Measurements from ENCODE around the gene CHKA. TPM values are rescaled to one million over a fixed set of nuclear protein-coding genes. Genes with fewer than 3 reads are reported as not detected.

The CHKA gene
- total RNA-seq, 4 donors from 2014 or later = 7.8 to 21.4 (median 15.3) TPM

- Histone ChIP-seq H3K4me1 (peaks cover 59% of the 10 kb centered on the region), H3K36me3 (no peaks in the 10 kb centered on the region), H3K27me3 (no peaks in the 10 kb centered on the region), H3K27ac (peak overlapping the region; percentile 88), H3K4me3 (no peak overlapping the region), H3K9me3 (no peaks in the 10 kb centered on the region)
- 57% methylated on average over 11 of the region's 27 CpGs for WGBS
- TF ChIP-seq POLR2A (IDR thresholded peaks at IDR 0.05) (no peak), CTCF (IDR thresholded peaks at IDR 0.05) (no peak), POLR2AphosphoS5 (IDR thresholded peaks at IDR 0.05) (no peak), EP300 (IDR thresholded peaks at IDR 0.05) (no peak)
- DNase-seq (ENCODE audit: low spot score in 2 of 2) = peak; percentile 71 to 76
These were observed 112.5 kb downstream of the CHKA start for GRCh38 chr11:68008381-68009337.

GRCh38 chr11:68007498-68008380 lies 113.4 kb downstream of the CHKA start:
- Histone ChIP-seq H3K36me3 (no peaks in the 10 kb centered on the region), H3K9me3 (no peaks in the 10 kb centered on the region), H3K4me3 (no peak overlapping the region), H3K27ac (no peak overlapping the region), H3K4me1 (peaks cover 58% of the 10 kb centered on the region), H3K27me3 (no peaks in the 10 kb centered on the region)
- DNase-seq (ENCODE audit: low spot score in 2 of 2) = peak in 1 of 2 donors; percentile 57
- no peak for TF ChIP-seq POLR2A (IDR thresholded peaks at IDR 0.05)
- no peak for TF ChIP-seq EP300 (IDR thresholded peaks at IDR 0.05)
- TF ChIP-seq CTCF (IDR thresholded peaks at IDR 0.05) = no peak
- TF ChIP-seq POLR2AphosphoS5 (IDR thresholded peaks at IDR 0.05) = no peak
- 77% methylated on average over 10 of the region's 16 CpGs for WGBS

GRCh38 chr11:68006606-68007166 lies 114.5 kb downstream of the CHKA start:
- Histone ChIP-seq H3K4me1 (peaks cover 52% of the 10 kb centered on the region), H3K27ac (no peak overlapping the region), H3K4me3 (no peak overlapping the region), H3K36me3 (no peaks in the 10 kb centered on the region), H3K9me3 (no peaks in the 10 kb centered on the region), H3K27me3 (no peaks in the 10 kb centered on the region)
- DNase-seq (ENCODE audit: low spot score in 2 of 2) = peak in 1 of 2 donors; percentile 77
- 95% methylated on average over 3 of the region's 7 CpGs for WGBS
- TF ChIP-seq POLR2AphosphoS5 (IDR thresholded peaks at IDR 0.05) = no peak
- no peak for TF ChIP-seq POLR2A (IDR thresholded peaks at IDR 0.05)
- no peak for TF ChIP-seq EP300 (IDR thresholded peaks at IDR 0.05)
- TF ChIP-seq CTCF (IDR thresholded peaks at IDR 0.05) = no peak

GRCh38 chr11:68004551-68005335 lies 116.4 kb downstream of the CHKA start:
- peak overlapping the region; percentile 80 for H3K4me3 ChIP-seq
- 62% methylated on average over 9 of the region's 14 CpGs for WGBS
- TF ChIP-seq POLR2A (IDR thresholded peaks at IDR 0.05) (no peak), CTCF (IDR thresholded peaks at IDR 0.05) (no peak), EP300 (IDR thresholded peaks at IDR 0.05) (no peak), POLR2AphosphoS5 (IDR thresholded peaks at IDR 0.05) (no peak)
- H3K4me1 ChIP-seq = peaks cover 32% of the 10 kb centered on the region
- no peaks in the 10 kb centered on the region for H3K27me3 ChIP-seq
- DNase-seq (ENCODE audit: low spot score in 2 of 2) = no peak
- no peak overlapping the region for H3K27ac ChIP-seq
- H3K36me3 ChIP-seq = no peaks in the 10 kb centered on the region
- H3K9me3 ChIP-seq = no peaks in the 10 kb centered on the region

All from suprapubic skin (tissue), 4 donors.